Liver (tissue), 9 donors: ENCODE measurements around the gene SRPRB. TPM values are rescaled to one million over a fixed set of nuclear protein-coding genes. Genes with fewer than 3 reads are reported as not detected.

Experiments used
- DNase-seq: peaks from one replicate; pipeline ENCODE4 v3.0.0-alpha.2; 2017; ENCODE audit warnings: low spot score
- H3K27ac ChIP-seq, 2 donors: one replicate each; pipeline ENCODE4 v1.7.0; 2013; ENCODE audit warnings: inconsistent platforms in 2 of 2, low read length in 2 of 2, control low read depth in 1 of 2, low read depth in 1 of 2, mild to moderate bottlenecking in 1 of 2
- H3K27me3 ChIP-seq, 4 donors: one replicate each; pipeline versions ENCODE4 v1.6.1 to v1.7.0; 2013; ENCODE audit warnings: low read length in 3 of 4, inconsistent platforms in 1 of 4, mild to moderate bottlenecking in 1 of 4, moderate library complexity in 1 of 4; ENCODE audit not compliant: control insufficient read depth in 4 of 4, insufficient read depth in 4 of 4
- H3K36me3 ChIP-seq, 4 donors: one replicate each; pipeline versions ENCODE4 v1.6.1 to v1.7.0; 2013; ENCODE audit warnings: low read length in 3 of 4, mild to moderate bottlenecking in 3 of 4, low read depth in 1 of 4, moderate library complexity in 1 of 4; ENCODE audit not compliant: control insufficient read depth in 4 of 4, insufficient read depth in 3 of 4
- H3K4me1 ChIP-seq, 4 donors: one replicate each; pipeline versions ENCODE4 v1.6.1 to v1.7.0; 2013; ENCODE audit warnings: low read length in 3 of 4, mild to moderate bottlenecking in 3 of 4, moderate library complexity in 1 of 4; ENCODE audit not compliant: control insufficient read depth in 4 of 4, insufficient read depth in 4 of 4
- H3K4me3 ChIP-seq, 3 donors: one replicate each; pipeline versions ENCODE4 v1.6.1 to v1.7.0; 2013; ENCODE audit warnings: low read length in 3 of 3, control low read depth in 1 of 3, low read depth in 1 of 3, mild to moderate bottlenecking in 1 of 3
- H3K9ac ChIP-seq, 2 donors: one replicate each; pipeline ENCODE4 v1.7.0; 2013; ENCODE audit warnings: low read length in 2 of 2, mild to moderate bottlenecking in 2 of 2, moderate library complexity in 2 of 2, control low read depth in 1 of 2, low read depth in 1 of 2
- H3K9me3 ChIP-seq, 4 donors: one replicate each; pipeline versions ENCODE4 v1.6.1 to v1.7.0; 2013; ENCODE audit warnings: low read length in 3 of 4; ENCODE audit not compliant: control insufficient read depth in 4 of 4
- ATF3 ChIP-seq: IDR thresholded peaks from 2 replicates; pipeline ENCODE4 v1.6.1; 2016; ENCODE audit warnings: antibody characterized with exemption
- EGR1 ChIP-seq, 2 donors: IDR thresholded peaks; 2 replicates each; pipeline ENCODE4 v1.6.1; 2016 to 2018; ENCODE audit warnings: antibody characterized with exemption in 2 of 2, low read depth in 2 of 2
- FOXA1 ChIP-seq: IDR thresholded peaks from 2 replicates; pipeline ENCODE4 v1.6.1; 2016; ENCODE audit warnings: antibody characterized with exemption
- FOXA2 ChIP-seq: IDR thresholded peaks from 2 replicates; pipeline ENCODE4 v1.6.1; 2016; ENCODE audit warnings: antibody characterized with exemption
- GABPA ChIP-seq, 2 donors: IDR thresholded peaks in 1 of 2; conservative IDR thresholded peaks in 1 of 2; 2 replicates each; pipeline ENCODE4 v1.6.1; 2016; ENCODE audit warnings: antibody characterized with exemption in 2 of 2, mild to moderate bottlenecking in 1 of 2, moderate library complexity in 1 of 2
- HNF4G ChIP-seq: IDR thresholded peaks from 2 replicates; pipeline ENCODE4 v1.6.1; 2016; ENCODE audit warnings: antibody characterized with exemption
- JUND ChIP-seq, 2 donors: IDR thresholded peaks; 2 replicates each; pipeline ENCODE4 v1.6.1; 2016; ENCODE audit warnings: antibody characterized with exemption in 2 of 2
- MAX ChIP-seq: IDR thresholded peaks from 2 replicates; pipeline ENCODE4 v1.6.1; 2016; ENCODE audit warnings: antibody characterized with exemption
- RAD21 ChIP-seq, 2 donors: IDR thresholded peaks; 2 replicates each; pipeline ENCODE4 v1.6.1; 2016; ENCODE audit warnings: antibody characterized with exemption in 2 of 2, mild to moderate bottlenecking in 2 of 2
- REST ChIP-seq: IDR thresholded peaks from 2 replicates; pipeline ENCODE4 v1.6.1; 2016; ENCODE audit warnings: antibody characterized with exemption, mild to moderate bottlenecking
- RXRA ChIP-seq, 2 donors: IDR thresholded peaks; 2 replicates each; pipeline ENCODE4 v1.6.1; 2017 to 2018; ENCODE audit warnings: antibody characterized with exemption in 2 of 2, mild to moderate bottlenecking in 1 of 2
- SP1 ChIP-seq: IDR thresholded peaks from 2 replicates; pipeline ENCODE4 v1.6.1; 2018; ENCODE audit warnings: antibody characterized with exemption, mild to moderate bottlenecking
- TAF1 ChIP-seq: conservative IDR thresholded peaks from 2 replicates; pipeline ENCODE4 v1.6.1; 2016; ENCODE audit warnings: antibody characterized with exemption, mild to moderate bottlenecking
- YY1 ChIP-seq: IDR thresholded peaks from 2 replicates; pipeline ENCODE4 v1.6.1; 2016; ENCODE audit warnings: antibody characterized with exemption, mild to moderate bottlenecking
- ZBTB33 ChIP-seq: IDR thresholded peaks from 2 replicates; pipeline ENCODE4 v1.6.1; 2016; ENCODE audit warnings: antibody characterized with exemption
- WGBS: extraction: QIAGEN DNeasy Blood & Tissue Kit; methylation state at CpG from one replicate; pipeline ENCODE4 v1.1.7; 2013; 5-methylcytosine and 5-hydroxymethylcytosine counted together
- polyA plus RNA-seq, 2 donors: library from polyadenylated mRNA; stranded (reverse) in 1 of 2; unstranded in 1 of 2; fragments of 200-250 nt in 1 of 2; fragments of >200 nt in 1 of 2; fragmentation: Nextera tagmentation in 1 of 2; extraction: Ambion mirVana in 1 of 2; gene quantifications; one replicate each; pipeline versions ENCODE4 v1.2.1 to v1.2.3, GENCODE V29; 2013 to 2015
- total RNA-seq, 2 donors: library from RNA; depleted of rRNA; stranded (reverse); fragments of >200 nt; gene quantifications; one replicate each; pipeline ENCODE4 v1.2.3, GENCODE V29; 2014
- TF ChIP-seq, protein P1 (sequence below): fragments of 150-350 bp; IDR thresholded peaks from 2 replicates; pipeline ENCODE4 v1.5.1; 2017; ENCODE audit warnings: improper control_type of control experiment, low read depth, low read length; ENCODE audit not compliant: missing input control
- donor health status: healthy.
- donor health status: healthy.
- donor health status: healthy.
- donor health status: healthy.
- donor health status: healthy.

SRPRB gene
- total and polyA plus RNA-seq, 4 donors = 34.7 to 97.6 (median 76.9) TPM

- no peak for DNase-seq
- 65% methylated on average over 9 of the region's 9 CpGs for WGBS
- Histone ChIP-seq H3K27me3 (no peaks in the 10 kb centered on the region), H3K4me1 (no peaks in the 10 kb centered on the region), H3K4me3 (no peak overlapping the region), H3K36me3 (no peaks in the 10 kb centered on the region), H3K9ac (no peak overlapping the region), H3K27ac (no peak overlapping the region), H3K9me3 (no peaks in the 10 kb centered on the region)
- no peak for TF ChIP-seq GABPA (IDR thresholded peaks at IDR 0.05 in 1 of 2, conservative IDR thresholded peaks at IDR 0.05 in 1 of 2)
- TF ChIP-seq SP1 = no peak
- TF ChIP-seq ZBTB33 = no peak
- no peak for TF ChIP-seq EGR1 (IDR thresholded peaks at IDR 0.05; ENCODE audit: low read depth in 2 of 2)
- TF ChIP-seq HNF4G = no peak
- TF ChIP-seq FOXA1 = no peak
- TF ChIP-seq JUND (IDR thresholded peaks at IDR 0.05) = no peak
- no peak for TF ChIP-seq YY1
- no peak for TF ChIP-seq TAF1
- no peak for TF ChIP-seq MAX
- no peak for TF ChIP-seq FOXA2
- no peak for TF ChIP-seq RAD21 (IDR thresholded peaks at IDR 0.05)
- TF ChIP-seq, protein P1, sequence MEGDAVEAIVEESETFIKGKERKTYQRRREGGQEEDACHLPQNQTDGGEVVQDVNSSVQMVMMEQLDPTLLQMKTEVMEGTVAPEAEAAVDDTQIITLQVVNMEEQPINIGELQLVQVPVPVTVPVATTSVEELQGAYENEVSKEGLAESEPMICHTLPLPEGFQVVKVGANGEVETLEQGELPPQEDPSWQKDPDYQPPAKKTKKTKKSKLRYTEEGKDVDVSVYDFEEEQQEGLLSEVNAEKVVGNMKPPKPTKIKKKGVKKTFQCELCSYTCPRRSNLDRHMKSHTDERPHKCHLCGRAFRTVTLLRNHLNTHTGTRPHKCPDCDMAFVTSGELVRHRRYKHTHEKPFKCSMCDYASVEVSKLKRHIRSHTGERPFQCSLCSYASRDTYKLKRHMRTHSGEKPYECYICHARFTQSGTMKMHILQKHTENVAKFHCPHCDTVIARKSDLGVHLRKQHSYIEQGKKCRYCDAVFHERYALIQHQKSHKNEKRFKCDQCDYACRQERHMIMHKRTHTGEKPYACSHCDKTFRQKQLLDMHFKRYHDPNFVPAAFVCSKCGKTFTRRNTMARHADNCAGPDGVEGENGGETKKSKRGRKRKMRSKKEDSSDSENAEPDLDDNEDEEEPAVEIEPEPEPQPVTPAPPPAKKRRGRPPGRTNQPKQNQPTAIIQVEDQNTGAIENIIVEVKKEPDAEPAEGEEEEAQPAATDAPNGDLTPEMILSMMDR = no peak
- no peak for TF ChIP-seq REST
- no peak for TF ChIP-seq RXRA (IDR thresholded peaks at IDR 0.05)
- TF ChIP-seq ATF3 = no peak
Observed at GRCh38 chr3:133792171-133792763, 13.3 kb upstream of the SRPRB start.
